ENCODE results near the gene PHF13.
A peak's percentile ranks its signal among the peaks of the same experiment; 100 is the strongest.
"Not testable (repeated sequence)": the region's sequence is repeated elsewhere in the genome, so short reads cannot be mapped to it uniquely, and the experiment has no call there.

The PHF13 gene

GRCh38 chr1:6635910-6636760 is 22.6 kb downstream of the PHF13 start:
- Histone ChIP-seq H3K4me3 (ENCODE audit: low read depth, low read length) (no peak overlapping the region), H3K27me3 (no peaks in the 10 kb centered on the region), H3K4me1 (no peaks in the 10 kb centered on the region), H3K9me3 (no peaks in the 10 kb centered on the region), H3K36me3 (peaks cover 28% of the 10 kb centered on the region)
- DNase-seq, result no peak
- no peak for TF ChIP-seq CTCF (IDR thresholded peaks at IDR 0.05; ENCODE audit: low read depth, low read length)

- H3K4me1 ChIP-seq; H3K9me3 ChIP-seq; H3K27me3 ChIP-seq; H3K4me3 ChIP-seq (ENCODE audit: low read depth, low read length); DNase-seq: not testable (repeated sequence)
- H3K36me3 ChIP-seq, result peaks cover 28% of the 10 kb centered on the region
These were observed 23.2 kb downstream of the PHF13 start for GRCh38 chr1:6636778-6637177.

GRCh38 chr1:6637770-6638169 is 24.2 kb downstream of the PHF13 start:
- peaks cover 28% of the 10 kb centered on the region for H3K36me3 ChIP-seq
- DNase-seq, result no peak
- H3K9me3 ChIP-seq, result no peaks in the 10 kb centered on the region
- H3K27me3 ChIP-seq, result no peaks in the 10 kb centered on the region
- TF ChIP-seq CTCF (IDR thresholded peaks at IDR 0.05; ENCODE audit: low read depth, low read length), result no peak
- H3K4me3 ChIP-seq (ENCODE audit: low read depth, low read length), result no peak overlapping the region
- H3K4me1 ChIP-seq, result no peaks in the 10 kb centered on the region

- Histone ChIP-seq H3K9me3 (no peaks in the 10 kb centered on the region), H3K4me1 (no peaks in the 10 kb centered on the region), H3K4me3 (ENCODE audit: low read depth, low read length) (no peak overlapping the region), H3K27me3 (no peaks in the 10 kb centered on the region), H3K36me3 (peaks cover 25% of the 10 kb centered on the region)
- DNase-seq, result no peak
- TF ChIP-seq CTCF (IDR thresholded peaks at IDR 0.05; ENCODE audit: low read depth, low read length), result no peak
These were observed 24.7 kb downstream of the PHF13 start for GRCh38 chr1:6638226-6638625.

- peaks cover 24% of the 10 kb centered on the region for H3K36me3 ChIP-seq
These were observed 27.3 kb downstream of the PHF13 start for GRCh38 chr1:6640867-6641266.

GRCh38 chr1:6645018-6645417 is 31.5 kb downstream of the PHF13 start:
- no peaks in the 10 kb centered on the region for H3K9me3 ChIP-seq
- no peaks in the 10 kb centered on the region for H3K27me3 ChIP-seq
- H3K4me3 ChIP-seq (ENCODE audit: low read depth, low read length), result no peak overlapping the region
- peaks cover 10% of the 10 kb centered on the region for H3K36me3 ChIP-seq
- DNase-seq, result no peak
- no peak for TF ChIP-seq CTCF (IDR thresholded peaks at IDR 0.05; ENCODE audit: low read depth, low read length)
- H3K4me1 ChIP-seq, result no peaks in the 10 kb centered on the region

More at GRCh38 chr1:6640867-6641266, 27.3 kb downstream of the PHF13 start:
- H3K4me1 ChIP-seq; DNase-seq; H3K4me3 ChIP-seq (ENCODE audit: low read depth, low read length); H3K27me3 ChIP-seq; H3K9me3 ChIP-seq: not testable (repeated sequence)

- H3K27me3 ChIP-seq, result no peaks in the 10 kb centered on the region
- H3K9me3 ChIP-seq, result no peaks in the 10 kb centered on the region
- H3K36me3 ChIP-seq, result peaks cover 4% of the 10 kb centered on the region
- peak; percentile 49 for TF ChIP-seq CTCF (IDR thresholded peaks at IDR 0.05; ENCODE audit: low read depth, low read length)
- no peak for DNase-seq
- H3K4me3 ChIP-seq (ENCODE audit: low read depth, low read length), result no peak overlapping the region
- H3K4me1 ChIP-seq, result no peaks in the 10 kb centered on the region
These were observed 33.1 kb downstream of the PHF13 start for GRCh38 chr1:6646499-6647148.
